HG03108 (cell line): ENCODE data around the gene MGAT1.
"Not testable (repeated sequence)": the region's sequence is repeated elsewhere in the genome, so short reads cannot be mapped to it uniquely, and the experiment has no call there.

Source experiments
- ATAC-seq: cut with Tn5 transposase; IDR thresholded peaks from one replicate; pipeline ENCODE4 v1.9.1; 2021; ENCODE audit warnings: moderate library complexity; ENCODE audit not compliant: unreplicated experiment

The MGAT1 gene

DNA sequence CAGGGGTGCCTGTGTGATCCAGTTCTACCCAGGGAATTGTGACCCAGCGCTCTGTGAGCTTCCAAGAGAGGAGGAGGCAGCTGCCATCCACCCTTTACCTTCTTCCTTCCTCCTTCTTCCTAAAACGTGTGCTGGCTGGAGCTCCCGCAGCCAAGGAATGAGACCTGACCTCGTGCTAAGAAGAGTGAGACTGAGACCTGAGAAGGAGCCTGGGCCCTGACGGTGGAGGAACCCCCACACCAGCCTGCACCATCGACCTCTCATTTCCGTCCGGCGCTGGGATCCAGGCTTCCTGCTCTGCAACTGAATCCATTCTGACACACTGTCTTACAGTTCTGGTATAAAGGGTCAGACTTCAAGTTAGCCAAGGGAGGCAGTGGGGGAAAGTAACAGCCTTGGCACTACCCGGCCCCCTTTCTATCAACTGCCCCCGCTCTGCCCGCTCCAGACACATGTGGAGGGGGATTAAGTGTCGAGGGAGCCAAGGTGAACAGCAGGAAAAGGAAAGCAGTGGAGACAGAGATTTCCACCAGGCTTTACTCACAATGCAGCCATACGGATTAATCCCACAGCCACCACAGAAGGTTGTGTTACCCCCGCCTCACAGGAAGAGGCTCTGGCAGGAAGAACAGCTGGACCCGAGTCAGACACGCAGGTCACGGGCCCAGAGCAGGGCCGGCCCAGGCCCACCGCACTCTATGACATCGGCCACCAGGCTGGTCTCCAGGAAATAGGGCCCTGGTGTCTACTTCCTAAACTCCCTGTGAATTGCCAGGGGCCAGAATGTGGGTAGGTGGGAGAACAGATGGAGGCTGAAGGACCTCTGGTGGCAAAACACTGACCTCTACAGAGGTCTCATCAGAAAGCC is 15.8 kb downstream of the MGAT1 start:
- no peak for ATAC-seq

GRCh38 chr5:180785794-180786221 is 16.8 kb downstream of the MGAT1 start:
- no peak for ATAC-seq

DNA sequence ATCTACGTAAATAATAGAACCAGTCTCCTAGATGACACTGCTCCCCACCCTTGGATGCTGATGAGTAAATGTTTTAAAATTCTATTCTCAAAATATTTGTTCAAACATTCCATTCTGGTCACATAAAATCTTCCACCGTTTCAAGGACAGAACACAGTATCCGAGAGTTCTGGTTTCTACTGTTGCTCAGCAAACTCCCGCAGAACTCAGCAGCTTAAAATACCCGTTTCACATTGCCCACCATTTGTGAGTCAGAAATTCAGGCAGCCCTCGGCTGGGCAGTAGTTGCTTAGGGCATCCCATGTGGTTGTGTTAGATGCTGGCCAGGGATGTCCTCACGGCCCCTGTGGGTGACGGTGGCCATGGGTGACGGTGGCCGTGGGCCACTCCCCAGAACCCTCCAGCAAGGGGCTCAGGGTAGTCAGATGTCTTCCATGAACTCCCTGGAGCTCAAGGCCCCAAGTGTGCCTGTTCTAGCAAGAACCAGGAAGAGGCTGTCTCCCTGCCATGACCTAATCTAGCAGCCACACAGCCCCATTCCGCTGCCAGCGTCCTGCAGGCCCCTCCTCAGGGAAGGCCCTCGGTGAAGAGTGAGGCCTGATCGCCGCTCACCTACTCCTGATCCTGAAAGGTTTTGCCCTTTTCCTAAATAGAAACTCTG is 17.4 kb downstream of the MGAT1 start:
- no peak for ATAC-seq

DNA sequence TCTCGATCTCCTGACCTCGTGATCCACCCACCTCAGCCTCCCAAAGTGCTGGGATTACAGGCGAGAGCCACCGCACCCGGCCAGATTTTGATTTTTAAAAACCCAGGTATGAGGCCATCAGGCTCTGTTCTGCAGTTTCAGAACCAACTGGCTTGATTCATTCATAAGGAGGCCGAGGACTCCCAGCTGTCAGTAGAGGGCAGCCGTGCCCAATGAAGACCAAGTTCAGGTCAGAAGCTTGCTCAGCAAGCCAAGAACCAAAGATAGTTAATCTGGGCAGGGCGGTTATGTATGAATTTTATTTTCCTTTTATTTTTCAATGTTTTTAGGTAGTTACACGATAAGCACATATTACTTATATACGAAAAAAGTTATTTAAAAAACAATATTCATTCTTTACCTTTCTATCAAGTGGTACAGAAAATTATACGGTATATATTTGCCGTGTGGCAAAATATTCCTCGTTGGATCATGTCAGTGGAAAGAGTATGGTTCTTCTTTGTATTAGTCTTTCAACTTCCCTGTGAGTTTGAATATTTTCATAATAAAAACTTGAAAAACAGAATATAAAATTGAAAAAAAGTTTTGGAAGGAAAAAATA is 18.0 kb downstream of the MGAT1 start:
- ATAC-seq = no peak

GRCh38 chr5:180783340-180784052 is 19.1 kb downstream of the MGAT1 start:
- no peak for ATAC-seq

DNA sequence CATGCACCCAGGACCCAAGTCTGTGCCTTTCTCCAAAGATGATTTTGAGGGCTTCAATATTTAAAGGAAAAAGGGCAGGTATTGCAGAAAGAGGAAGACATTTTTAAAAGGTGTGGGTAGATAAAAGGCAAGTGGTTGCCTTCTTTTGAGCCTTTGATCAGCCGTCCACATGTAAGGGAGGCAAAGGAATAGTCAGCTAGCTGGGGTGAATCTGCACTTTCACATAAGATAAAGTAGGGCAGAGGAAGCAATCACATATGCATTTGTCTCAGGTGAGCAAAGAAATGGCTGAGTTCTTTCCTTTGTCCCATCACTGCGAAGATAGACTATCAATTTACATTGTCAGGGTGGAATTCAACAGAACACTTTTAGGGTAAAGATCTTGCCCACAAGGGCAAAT is 19.9 kb downstream of the MGAT1 start:
- no peak for ATAC-seq

DNA sequence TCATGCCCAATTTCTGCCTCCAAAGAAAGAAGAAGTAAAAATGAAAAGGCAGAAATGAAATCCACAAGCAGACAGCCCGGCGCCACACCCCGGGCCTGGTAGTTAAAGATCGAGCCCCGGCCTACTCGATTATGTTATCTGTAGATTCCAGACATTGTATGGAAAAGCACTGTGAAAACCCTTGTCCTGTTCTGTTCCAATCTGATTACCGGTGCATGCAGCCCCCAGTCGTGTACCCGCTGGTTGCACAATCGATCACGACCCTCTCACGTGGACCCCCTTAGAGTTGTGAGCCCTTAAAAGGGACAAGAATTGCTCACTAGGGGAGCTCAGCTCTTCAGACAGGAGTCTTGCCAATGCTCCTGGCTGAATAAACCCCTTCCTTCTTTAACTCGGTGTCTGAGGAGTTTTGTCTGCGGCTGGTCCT is 20.7 kb downstream of the MGAT1 start:
- ATAC-seq = not testable (repeated sequence)

- ATAC-seq = no peak
Measured at GRCh38 chr5:180779985-180780610, 22.5 kb downstream of the MGAT1 start.

DNA sequence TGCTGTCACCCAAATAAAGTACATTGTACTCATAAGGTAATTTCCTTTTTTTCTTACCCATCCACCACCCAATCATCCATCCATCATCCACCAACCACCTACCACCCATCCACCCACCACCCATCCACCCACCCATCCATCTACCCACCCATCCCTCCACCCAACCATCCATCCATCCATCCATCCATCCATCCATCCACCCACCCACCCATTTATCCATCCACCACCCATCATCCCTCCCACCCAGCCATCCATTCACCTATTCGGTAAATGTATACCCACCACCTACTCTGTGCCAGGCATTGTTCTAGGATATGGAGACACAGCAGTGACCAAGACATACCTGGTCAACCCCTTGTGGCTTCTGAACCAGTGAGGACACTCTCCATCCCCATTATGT is 25.1 kb downstream of the MGAT1 start:
- ATAC-seq = no peak

GRCh38 chr5:180776376-180776775 is 26.2 kb downstream of the MGAT1 start:
- ATAC-seq = no peak

- no peak for ATAC-seq
Measured at GRCh38 chr5:180775624-180776023, 27.0 kb downstream of the MGAT1 start.

DNA sequence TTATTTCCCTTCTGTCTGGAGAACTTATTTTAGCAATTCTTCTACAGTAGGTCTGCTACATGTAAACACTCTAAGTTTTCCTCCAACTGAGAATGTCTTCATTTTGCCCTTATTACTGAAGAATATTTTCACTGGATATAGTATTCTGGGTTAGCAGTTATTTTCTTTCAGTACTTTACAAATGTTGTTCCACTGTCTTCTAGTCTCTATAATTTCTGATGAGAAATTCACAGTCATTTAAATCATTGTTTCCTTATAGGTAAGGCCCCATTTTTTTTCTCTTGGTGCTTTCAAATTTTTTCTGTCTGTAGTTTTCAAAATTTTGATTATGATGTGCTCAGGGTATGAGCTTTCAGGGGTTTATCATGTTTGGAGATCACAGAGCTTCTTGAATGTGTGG is 30.8 kb downstream of the MGAT1 start:
- no peak for ATAC-seq

DNA sequence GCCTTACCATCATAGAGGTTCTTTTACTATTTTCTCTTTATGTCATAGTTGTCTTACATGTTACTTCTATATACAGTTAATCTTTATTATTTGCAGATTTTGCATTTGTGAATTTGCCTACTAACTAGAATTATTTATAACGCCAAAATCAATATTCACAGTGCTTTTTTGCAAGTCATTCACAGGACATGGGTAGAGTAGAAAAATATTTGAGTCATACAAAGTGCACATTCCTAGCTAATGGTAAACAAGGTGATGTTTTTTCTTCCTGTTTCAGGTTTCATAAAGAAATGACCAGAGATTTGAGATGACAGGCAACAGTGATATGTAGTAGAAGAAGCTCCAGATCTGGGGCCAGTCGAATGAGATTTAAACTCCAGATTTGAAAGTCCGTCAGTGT is 32.8 kb downstream of the MGAT1 start:
- no peak for ATAC-seq

GRCh38 chr5:180755601-180756000 is 47.0 kb downstream of the MGAT1 start:
- no peak for ATAC-seq

- ATAC-seq = no peak
Measured at GRCh38 chr5:180744253-180744652, 58.4 kb downstream of the MGAT1 start.

GRCh38 chr5:180742727-180743126 is 59.9 kb downstream of the MGAT1 start:
- ATAC-seq = no peak

DNA sequence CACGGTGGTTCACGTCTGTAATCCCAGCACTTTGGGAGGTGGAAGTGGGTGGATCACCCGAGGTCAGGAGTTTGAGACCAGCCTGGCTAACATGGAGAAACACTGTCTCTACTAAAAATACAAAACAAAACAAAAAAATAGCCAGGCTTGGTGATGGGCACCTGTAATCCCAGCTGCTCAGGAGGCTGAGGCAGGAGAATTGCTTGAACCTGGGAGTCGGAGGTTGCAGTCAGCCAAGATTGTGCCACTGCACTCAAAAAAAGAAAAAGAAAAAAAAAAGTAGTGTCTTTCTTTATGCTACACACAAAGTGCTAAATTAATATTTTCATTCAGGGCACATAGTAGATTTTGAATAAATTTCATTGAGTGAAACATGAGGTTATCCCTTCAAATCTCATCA is 61.7 kb downstream of the MGAT1 start:
- ATAC-seq = not testable (repeated sequence)

- no peak for ATAC-seq
Measured at GRCh38 chr5:180739958-180740357, 62.6 kb downstream of the MGAT1 start, which contains the start of gene OR2Y1. TSS of gene OR2Y1 (minus strand) at chr5:180740058. CDS start at chr5:180740058, 0 bp downstream.

DNA sequence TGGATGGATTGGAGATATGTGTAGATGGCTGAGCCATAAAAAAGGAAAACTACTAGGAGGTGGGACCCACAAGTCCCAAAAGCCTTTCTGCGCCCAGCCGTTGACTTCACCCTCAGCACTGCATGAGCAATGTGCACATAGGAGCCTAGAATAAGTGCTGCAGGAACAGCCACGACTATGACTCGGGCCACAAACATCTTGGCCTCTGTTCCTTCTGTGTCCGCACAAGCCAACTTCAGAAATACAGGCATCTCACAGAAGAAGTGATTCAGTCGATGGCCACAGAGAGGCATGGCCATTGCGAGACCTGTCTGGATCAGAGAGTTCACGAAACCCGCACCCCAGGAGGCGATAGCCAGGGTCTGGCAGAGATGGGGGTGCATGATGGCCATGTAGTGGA is 63.3 kb downstream of the MGAT1 start:
- no peak for ATAC-seq

DNA sequence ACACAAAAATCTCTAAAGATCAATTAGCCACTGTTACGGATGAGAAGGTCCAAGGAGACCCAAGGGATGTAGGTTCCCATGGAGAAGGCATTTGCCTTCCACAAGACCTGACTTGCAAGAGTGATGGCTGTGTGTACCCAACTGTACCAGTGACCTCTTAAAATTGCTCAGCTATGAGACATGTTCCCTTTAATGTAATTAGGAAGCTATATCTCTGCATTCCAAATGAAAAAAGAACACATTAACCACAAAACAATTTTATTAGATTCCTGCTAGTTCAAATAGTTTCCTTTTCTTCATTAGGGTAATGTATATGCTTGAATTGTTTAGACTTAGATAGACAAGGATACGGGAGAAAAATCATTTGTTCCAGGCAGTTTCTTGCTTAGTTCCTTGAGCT is 66.1 kb downstream of the MGAT1 start:
- ATAC-seq = no peak
